Measurements from ENCODE around the gene ASIP. TPM values are rescaled to one million over a fixed set of nuclear protein-coding genes. Genes with fewer than 3 reads are reported as not detected.

ASIP gene
- total and polyA plus RNA-seq, 2 experiments from 2014 or later = not detected

GRCh38 chr20:34220561-34220960 is 20.7 kb upstream of the ASIP start (continued):
- TF ChIP-seq STAT1 (IDR thresholded peaks at IDR 0.05; ENCODE audit: unreplicated experiment) (no peak), NANOG (IDR thresholded peaks at IDR 0.05; ENCODE audit: borderline replicate concordance) (no peak), EZH2 (IDR thresholded peaks at IDR 0.05; ENCODE audit: low read depth, unreplicated experiment) (no peak)
- TF ChIP-seq, protein P1, sequence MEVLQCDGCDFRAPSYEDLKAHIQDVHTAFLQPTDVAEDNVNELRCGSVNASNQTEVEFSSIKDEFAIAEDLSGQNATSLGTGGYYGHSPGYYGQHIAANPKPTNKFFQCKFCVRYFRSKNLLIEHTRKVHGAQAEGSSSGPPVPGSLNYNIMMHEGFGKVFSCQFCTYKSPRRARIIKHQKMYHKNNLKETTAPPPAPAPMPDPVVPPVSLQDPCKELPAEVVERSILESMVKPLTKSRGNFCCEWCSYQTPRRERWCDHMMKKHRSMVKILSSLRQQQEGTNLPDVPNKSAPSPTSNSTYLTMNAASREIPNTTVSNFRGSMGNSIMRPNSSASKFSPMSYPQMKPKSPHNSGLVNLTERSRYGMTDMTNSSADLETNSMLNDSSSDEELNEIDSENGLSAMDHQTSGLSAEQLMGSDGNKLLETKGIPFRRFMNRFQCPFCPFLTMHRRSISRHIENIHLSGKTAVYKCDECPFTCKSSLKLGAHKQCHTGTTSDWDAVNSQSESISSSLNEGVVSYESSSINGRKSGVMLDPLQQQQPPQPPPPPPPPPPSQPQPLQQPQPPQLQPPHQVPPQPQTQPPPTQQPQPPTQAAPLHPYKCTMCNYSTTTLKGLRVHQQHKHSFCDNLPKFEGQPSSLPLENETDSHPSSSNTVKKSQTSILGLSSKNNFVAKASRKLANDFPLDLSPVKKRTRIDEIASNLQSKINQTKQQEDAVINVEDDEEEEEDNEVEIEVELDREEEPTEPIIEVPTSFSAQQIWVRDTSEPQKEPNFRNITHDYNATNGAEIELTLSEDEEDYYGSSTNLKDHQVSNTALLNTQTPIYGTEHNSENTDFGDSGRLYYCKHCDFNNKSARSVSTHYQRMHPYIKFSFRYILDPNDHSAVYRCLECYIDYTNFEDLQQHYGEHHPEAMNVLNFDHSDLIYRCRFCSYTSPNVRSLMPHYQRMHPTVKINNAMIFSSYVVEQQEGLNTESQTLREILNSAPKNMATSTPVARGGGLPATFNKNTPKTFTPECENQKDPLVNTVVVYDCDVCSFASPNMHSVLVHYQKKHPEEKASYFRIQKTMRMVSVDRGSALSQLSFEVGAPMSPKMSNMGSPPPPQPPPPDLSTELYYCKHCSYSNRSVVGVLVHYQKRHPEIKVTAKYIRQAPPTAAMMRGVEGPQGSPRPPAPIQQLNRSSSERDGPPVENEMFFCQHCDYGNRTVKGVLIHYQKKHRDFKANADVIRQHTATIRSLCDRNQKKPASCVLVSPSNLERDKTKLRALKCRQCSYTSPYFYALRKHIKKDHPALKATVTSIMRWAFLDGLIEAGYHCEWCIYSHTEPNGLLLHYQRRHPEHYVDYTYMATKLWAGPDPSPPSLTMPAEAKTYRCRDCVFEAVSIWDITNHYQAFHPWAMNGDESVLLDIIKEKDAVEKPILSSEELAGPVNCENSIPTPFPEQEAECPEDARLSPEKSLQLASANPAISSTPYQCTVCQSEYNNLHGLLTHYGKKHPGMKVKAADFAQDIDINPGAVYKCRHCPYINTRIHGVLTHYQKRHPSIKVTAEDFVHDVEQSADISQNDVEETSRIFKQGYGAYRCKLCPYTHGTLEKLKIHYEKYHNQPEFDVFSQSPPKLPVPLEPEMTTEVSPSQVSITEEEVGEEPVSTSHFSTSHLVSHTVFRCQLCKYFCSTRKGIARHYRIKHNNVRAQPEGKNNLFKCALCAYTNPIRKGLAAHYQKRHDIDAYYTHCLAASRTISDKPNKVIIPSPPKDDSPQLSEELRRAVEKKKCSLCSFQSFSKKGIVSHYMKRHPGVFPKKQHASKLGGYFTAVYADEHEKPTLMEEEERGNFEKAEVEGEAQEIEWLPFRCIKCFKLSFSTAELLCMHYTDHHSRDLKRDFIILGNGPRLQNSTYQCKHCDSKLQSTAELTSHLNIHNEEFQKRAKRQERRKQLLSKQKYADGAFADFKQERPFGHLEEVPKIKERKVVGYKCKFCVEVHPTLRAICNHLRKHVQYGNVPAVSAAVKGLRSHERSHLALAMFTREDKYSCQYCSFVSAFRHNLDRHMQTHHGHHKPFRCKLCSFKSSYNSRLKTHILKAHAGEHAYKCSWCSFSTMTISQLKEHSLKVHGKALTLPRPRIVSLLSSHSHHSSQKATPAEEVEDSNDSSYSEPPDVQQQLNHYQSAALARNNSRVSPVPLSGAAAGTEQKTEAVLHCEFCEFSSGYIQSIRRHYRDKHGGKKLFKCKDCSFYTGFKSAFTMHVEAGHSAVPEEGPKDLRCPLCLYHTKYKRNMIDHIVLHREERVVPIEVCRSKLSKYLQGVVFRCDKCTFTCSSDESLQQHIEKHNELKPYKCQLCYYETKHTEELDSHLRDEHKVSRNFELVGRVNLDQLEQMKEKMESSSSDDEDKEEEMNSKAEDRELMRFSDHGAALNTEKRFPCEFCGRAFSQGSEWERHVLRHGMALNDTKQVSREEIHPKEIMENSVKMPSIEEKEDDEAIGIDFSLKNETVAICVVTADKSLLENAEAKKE (CRISPR knock-in tag; IDR thresholded peaks at IDR 0.05) = no peak

DNA sequence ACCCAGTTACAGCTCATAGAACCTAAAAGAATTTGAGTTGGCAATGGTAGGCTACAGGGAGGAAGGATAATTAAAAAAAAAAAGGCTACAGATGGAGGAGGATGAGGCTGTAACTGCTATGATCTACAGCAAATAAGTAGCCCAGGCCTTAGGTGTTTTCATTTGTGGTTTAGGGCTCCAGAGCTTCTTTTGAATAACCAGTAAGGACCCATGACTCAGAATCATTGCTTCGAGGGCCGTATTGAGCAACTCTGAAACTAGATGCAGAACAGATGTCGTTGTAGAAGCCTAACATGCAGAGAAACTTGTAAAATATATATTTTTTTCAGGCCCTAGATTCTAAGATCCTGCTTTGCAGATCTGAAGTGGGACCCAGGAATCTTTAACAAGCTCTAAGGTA is 19.0 kb upstream of the ASIP start:
- no peak for ATAC-seq
- Histone ChIP-seq H3K4me1 (ENCODE audit: insufficient read depth) (no peaks in the 10 kb centered on the region), H3K4me2 (no peak overlapping the region)
- TF ChIP-seq, protein P2, sequence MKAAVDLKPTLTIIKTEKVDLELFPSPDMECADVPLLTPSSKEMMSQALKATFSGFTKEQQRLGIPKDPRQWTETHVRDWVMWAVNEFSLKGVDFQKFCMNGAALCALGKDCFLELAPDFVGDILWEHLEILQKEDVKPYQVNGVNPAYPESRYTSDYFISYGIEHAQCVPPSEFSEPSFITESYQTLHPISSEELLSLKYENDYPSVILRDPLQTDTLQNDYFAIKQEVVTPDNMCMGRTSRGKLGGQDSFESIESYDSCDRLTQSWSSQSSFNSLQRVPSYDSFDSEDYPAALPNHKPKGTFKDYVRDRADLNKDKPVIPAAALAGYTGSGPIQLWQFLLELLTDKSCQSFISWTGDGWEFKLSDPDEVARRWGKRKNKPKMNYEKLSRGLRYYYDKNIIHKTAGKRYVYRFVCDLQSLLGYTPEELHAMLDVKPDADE (IDR thresholded peaks at IDR 0.05) = no peak
- TF ChIP-seq CREB1 (CRISPR knock-in tag; IDR thresholded peaks at IDR 0.05; ENCODE audit: low read depth) = no peak
- TF ChIP-seq EZH2 (IDR thresholded peaks at IDR 0.05; ENCODE audit: low read depth, unreplicated experiment) = no peak
- TF ChIP-seq STAT1 (IDR thresholded peaks at IDR 0.05; ENCODE audit: unreplicated experiment) = no peak
- TF ChIP-seq, protein P1 (CRISPR knock-in tag; IDR thresholded peaks at IDR 0.05) = no peak
- TF ChIP-seq ZNF114 (CRISPR knock-in tag; IDR thresholded peaks at IDR 0.05) = no peak
- TF ChIP-seq NANOG (IDR thresholded peaks at IDR 0.05; ENCODE audit: borderline replicate concordance) = no peak
- TF ChIP-seq EZH2phosphoT487 (IDR thresholded peaks at IDR 0.05; ENCODE audit: unreplicated experiment) = no peak
- no peak for TF ChIP-seq POLR2AphosphoS5 (IDR thresholded peaks at IDR 0.05; ENCODE audit: low read depth)

More for the DNA sequence above, 19.0 kb upstream of the ASIP start:
- H2AFZ ChIP-seq = no peak overlapping the region
- peaks cover 6% of the 10 kb centered on the region for H3K27me3 Mint-ChIP-seq (ENCODE audit: insufficient read depth, low read depth, poor library complexity)
- no peak for DNase-seq (ENCODE audit: low spot score)
- H3K4me3 ChIP-seq = no peak overlapping the region
- peaks cover 9% of the 10 kb centered on the region; the same call in 2 of the 3 replicates for H3K9me3 Mint-ChIP-seq
- H3K27ac ChIP-seq (ENCODE audit: low read depth) = no peak overlapping the region
- H3K27me3 ChIP-seq (ENCODE audit: insufficient read depth) = 0 out of 2 replicates have a peak, but pooled peaks cover 4% of the 10 kb centered on the region
- H3K27ac Mint-ChIP-seq = no peak overlapping the region
- H3K4me3 Mint-ChIP-seq = no peak overlapping the region
- H3K4me1 Mint-ChIP-seq = no peaks in the 10 kb centered on the region; the same call in 2 of the 3 replicates
- no peaks in the 10 kb centered on the region for H3K36me3 ChIP-seq (ENCODE audit: insufficient read depth)
- H3F3A ChIP-seq (replicated peaks; ENCODE audit: low read depth) = no peaks in the 10 kb centered on the region
- H3K9me2 ChIP-seq (ENCODE audit: insufficient read depth) = no peaks in the 10 kb centered on the region
- H4K20me1 ChIP-seq (replicated peaks; ENCODE audit: insufficient read depth) = no peaks in the 10 kb centered on the region
- peaks cover 2% of the 10 kb centered on the region; the same call in 1 of the 3 replicates for H3K36me3 Mint-ChIP-seq (ENCODE audit: low read depth)
- H3K79me2 ChIP-seq (replicated peaks; ENCODE audit: insufficient read depth) = no peaks in the 10 kb centered on the region

All from GM23338 (cell line).